Measurements from ENCODE around the gene HDC. TPM values are rescaled to one million over a fixed set of nuclear protein-coding genes. Genes with fewer than 3 reads are reported as not detected.
A peak's percentile ranks its signal among the peaks of the same experiment; 100 is the strongest.

The HDC gene, protein sequence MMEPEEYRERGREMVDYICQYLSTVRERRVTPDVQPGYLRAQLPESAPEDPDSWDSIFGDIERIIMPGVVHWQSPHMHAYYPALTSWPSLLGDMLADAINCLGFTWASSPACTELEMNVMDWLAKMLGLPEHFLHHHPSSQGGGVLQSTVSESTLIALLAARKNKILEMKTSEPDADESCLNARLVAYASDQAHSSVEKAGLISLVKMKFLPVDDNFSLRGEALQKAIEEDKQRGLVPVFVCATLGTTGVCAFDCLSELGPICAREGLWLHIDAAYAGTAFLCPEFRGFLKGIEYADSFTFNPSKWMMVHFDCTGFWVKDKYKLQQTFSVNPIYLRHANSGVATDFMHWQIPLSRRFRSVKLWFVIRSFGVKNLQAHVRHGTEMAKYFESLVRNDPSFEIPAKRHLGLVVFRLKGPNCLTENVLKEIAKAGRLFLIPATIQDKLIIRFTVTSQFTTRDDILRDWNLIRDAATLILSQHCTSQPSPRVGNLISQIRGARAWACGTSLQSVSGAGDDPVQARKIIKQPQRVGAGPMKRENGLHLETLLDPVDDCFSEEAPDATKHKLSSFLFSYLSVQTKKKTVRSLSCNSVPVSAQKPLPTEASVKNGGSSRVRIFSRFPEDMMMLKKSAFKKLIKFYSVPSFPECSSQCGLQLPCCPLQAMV
- 1.2 TPM for polyA plus RNA-seq (ENCODE audit: insufficient read length)

DNA sequence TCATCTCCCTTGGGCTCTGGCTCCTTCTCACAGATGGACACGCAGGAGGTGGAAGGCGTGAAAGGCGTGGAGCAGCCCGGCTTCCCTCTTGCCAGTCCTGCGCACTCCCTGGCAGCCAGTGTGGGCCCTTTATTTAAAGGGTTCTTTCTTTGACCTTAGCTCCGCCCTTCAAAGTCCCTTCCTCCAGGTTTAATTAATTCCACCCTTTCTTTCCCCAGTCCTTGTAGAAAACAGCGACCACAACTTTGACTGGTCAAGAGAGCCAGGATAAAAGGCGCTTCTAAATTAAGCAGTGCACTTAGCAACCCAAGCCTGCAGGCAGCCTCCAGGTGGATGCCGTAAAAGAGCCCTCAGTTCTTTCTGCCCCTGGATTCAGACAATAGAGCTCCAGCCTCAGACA is at the start of gene HDC:
TSS of gene HDC (minus strand) at position 107 of the 400 bp plus-strand sequence. CDS start at position 4, 103 bp downstream.
- no peak for DNase-seq (ENCODE audit: low read depth)

DNA sequence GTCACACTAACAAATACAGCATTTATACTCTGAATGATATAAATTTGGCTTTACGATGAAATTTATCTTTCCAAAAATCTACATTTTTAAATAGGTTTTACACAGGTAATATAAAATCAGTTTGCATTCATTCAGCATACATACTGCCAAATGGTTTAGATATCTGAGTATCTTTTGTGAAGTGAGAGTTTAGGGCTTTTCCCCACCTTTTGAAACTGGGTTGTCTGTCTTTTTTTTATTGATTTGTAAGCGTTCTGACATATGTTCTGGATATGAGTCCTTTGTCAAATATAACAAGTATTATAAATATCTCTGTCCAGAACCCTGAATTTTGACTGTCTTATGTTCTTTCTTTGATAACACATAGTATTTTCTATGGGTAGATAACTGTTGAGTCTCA is 47.1 kb upstream of the HDC start:
- DNase-seq (ENCODE audit: low read depth), result no peak

DNA sequence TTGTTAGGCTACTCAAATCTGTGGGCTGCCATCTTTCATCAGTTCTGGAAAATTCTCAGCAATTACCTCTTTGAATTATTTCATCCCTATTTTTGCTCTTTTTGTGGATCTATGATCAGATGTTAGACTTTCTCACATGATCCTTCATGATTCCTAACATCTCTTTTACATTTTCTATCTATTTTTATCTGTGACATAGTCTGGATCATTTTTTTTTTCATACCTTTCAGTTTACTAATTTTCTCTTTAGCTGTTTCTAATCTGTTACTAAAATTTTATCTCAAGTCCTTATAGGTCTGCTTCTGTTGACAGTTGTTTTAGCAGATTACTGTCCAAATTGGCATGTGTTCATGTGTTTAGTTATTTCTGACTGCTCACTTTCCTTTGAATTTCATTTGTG is 42.3 kb upstream of the HDC start:
- DNase-seq (ENCODE audit: low read depth), result no peak

GRCh38 chr15:50304836-50305235 is 39.3 kb upstream of the HDC start:
- peak; percentile 36 for DNase-seq (ENCODE audit: low read depth)

- DNase-seq (ENCODE audit: low read depth), result no peak
Observed at GRCh38 chr15:50302581-50302980, 37.1 kb upstream of the HDC start.

- no peak for DNase-seq (ENCODE audit: low read depth)
Observed at GRCh38 chr15:50298340-50298739, 32.8 kb upstream of the HDC start.

DNA sequence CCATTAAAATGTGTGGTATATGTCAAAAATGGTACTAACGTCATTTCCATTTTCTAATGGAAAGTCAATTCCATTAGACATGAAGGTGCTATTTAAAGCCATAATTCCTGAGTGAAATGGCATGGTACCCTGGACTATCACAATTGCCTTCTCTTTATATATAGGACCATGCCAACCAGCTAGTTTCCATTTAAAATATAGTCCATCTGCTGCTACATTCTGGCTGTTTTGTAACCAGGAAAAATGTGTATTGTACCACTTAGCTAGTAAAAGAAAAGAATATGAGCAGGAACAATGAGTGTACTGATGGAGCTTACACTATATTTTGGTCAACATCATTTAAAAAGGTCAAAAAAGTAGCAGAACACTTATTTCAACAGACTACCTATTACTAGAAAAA is 30.4 kb upstream of the HDC start:
- no peak for DNase-seq (ENCODE audit: low read depth)

DNA sequence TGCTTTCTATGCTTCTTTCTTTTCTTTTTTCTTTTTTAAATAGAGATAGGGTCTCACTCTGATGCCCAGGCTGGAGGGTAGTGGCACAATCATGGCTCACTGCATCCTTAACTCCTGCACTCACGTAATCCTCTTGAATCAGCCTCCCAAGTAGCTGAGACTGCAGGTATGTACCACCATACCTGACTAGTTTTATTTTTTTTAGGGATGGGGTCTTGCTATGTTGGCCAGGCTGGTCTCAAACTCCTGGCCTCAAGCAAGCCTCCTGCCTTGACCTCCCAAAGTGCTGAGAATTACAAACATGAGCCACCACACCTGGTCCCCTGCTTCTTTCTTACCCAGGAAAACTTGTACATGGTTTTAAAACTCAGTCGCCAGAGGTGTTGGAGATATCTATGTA is 24.2 kb upstream of the HDC start:
- no peak for DNase-seq (ENCODE audit: low read depth)

DNA sequence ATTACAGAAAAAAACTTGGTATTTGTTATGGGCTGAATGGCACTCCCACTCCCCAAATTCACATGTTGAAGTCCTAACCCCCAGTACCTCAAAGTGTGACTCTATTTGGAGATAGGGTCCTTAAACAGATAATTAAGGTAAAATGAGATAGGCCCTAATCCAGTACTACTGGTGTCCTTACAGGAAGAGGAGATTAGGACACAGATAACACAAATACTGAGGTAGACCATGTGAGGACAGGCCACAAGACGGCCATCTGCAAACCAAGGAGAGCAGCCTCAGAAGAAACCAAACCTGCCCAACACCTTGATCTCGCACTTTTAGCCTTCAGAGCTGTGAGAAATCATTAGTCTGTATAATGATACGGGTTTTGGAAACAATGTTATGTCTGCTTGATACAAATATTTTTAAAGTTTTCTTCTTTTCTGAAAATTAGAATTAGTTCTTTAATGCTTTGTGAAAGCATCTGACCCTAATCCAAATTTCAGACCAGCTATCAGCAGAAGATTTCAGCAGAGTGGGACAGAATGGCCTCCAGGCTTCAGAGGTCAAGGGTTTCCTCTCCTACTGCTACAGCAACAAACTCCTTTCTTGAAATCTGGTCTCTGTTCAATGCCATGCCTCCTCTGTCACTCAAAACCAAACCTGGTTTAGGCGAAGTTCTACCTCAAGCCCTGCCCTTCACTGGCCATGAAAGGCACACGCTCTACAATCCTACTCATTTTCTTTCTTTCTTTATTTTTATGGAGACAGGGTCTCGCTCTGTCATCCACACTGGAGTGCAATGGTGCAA is 22.0 kb upstream of the HDC start:
- DNase-seq (ENCODE audit: low read depth), result no peak

- no peak for DNase-seq (ENCODE audit: low read depth)
Observed at GRCh38 chr15:50281427-50281826, 15.9 kb upstream of the HDC start.

DNA sequence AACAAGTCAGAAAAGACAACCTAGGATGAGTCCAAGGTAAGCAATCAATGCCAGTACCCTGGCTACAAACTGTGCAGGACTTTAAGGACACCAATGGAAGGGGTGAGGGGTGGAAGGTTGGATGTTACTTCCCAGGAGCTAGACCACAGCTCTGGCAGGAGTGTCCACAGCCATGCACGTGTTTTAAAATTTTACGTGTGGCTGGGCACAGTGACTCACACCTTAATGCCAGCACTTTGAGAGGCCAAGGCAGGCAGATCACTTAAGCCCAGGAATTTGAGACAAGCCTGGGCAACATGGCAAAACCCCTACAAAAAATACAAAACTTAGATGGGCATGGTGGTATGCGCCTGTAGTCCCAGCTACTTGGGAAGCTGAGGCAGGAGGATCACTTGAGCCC is 14.7 kb upstream of the HDC start:
- DNase-seq (ENCODE audit: low read depth), result no peak

DNA sequence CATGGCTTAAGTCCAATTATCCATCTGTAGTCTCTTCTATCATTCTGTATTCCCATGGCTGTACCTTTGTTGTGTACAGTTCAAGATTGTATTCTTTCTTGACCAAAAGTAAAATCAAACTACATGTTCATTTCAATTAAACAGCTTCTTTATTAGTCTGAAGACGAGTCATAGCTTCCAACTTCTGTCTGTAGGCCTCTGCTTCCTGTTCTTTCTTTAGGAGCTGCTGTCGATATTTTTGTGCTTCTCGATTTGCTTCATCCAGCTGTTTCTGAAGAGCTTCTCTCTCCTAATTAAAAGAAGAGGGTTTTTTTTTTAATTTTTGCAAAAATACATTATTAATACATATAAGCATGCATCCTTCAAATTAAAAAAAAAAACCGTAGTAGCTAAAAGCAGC is 13.0 kb upstream of the HDC start:
- DNase-seq (ENCODE audit: low read depth), result no peak

- no peak for DNase-seq (ENCODE audit: low read depth)
Observed at GRCh38 chr15:50277370-50277769, 11.8 kb upstream of the HDC start.

DNA sequence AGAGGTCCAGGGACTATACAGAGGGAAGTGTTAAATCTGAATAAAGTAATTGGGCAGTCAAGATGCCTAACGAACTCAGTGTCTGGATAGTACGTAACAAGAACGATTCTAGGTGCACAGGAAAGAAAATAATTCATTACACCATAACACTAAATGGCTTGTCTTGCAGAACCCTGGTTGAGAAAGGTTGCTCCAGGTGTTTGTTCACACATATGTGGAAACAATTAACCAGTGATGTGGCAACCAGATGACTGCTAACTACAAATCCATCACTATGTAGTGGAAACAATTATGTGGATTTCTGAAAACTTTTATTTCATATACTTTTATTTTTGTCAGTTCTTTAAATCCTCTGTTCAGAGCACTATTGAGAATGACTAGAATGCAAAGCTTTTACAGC is 10.4 kb upstream of the HDC start:
- no peak for DNase-seq (ENCODE audit: low read depth)

- no peak for DNase-seq (ENCODE audit: low read depth)
Observed at GRCh38 chr15:50275091-50275490, 9.6 kb upstream of the HDC start.

- DNase-seq (ENCODE audit: low read depth), result no peak
Observed at GRCh38 chr15:50267577-50267976, 2.1 kb upstream of the HDC start.

GRCh38 chr15:50262533-50262932 is 3.0 kb downstream of the HDC start:
- DNase-seq (ENCODE audit: low read depth), result no peak

DNA sequence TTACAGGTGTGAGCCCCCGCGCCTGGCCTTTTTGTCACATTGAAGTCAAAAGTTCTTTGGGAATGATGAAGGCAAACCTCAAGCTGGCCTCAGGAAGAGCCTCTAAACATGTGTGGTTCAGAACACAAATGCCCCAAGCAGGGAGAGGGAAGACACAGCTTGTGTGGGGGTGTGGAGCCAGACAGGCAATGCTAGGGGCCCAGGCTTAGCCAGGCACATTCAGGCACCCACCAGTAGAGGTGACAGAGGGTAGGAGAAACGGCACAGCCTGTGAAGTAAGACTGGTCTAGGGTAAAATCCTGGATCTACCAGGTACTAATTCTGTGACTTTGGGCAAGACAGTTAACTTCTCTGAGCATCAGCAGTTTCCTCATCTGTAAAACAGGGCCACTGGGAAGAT is 3.5 kb downstream of the HDC start:
- no peak for DNase-seq (ENCODE audit: low read depth)

- DNase-seq (ENCODE audit: low read depth), result no peak
Observed at GRCh38 chr15:50260969-50261496, 4.5 kb downstream of the HDC start.

DNA sequence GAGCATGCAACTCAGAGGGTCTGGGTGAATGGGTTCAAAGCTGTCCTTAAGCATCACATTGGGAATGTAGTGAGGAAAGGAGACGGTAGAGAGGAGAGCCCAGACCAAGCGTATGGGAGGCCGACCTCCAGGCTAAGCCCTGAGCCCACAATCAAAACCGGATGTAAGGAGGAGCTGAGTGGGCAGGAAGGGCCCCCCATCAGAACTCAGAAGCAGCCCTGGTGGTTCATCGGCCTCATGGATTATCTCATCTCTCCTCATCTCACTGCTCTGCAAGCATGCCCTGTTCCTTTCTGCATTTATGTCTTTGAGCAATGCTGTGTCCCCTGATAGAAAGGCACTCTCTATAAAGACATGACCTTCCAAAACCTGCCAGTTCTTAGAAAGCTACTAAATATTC is 6.2 kb downstream of the HDC start:
- DNase-seq (ENCODE audit: low read depth), result no peak

DNA sequence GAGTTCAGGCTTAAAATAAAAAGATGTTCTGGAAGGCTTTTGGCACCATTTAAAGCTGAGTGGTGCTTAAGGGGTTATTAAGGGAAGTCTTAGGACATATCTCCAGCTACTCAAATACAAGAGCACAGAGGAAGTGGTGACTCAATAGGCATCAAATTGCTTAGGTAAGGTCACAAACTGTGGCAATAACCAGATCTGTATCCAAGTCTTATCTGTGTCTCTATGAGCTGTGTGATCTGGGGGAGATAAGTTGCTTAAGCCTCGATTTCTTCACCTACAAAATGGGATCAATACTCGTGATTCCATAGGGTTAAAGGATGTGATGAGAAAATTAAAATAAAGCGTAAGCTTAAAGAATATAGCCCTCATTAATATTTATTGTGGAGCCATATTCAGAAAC is 7.6 kb downstream of the HDC start:
- DNase-seq (ENCODE audit: low read depth), result no peak

GRCh38 chr15:50257332-50257731 is 8.2 kb downstream of the HDC start:
- no peak for DNase-seq (ENCODE audit: low read depth)
